ENCODE data around the gene KATNB1.
"Not testable (repeated sequence)": the region's sequence is repeated elsewhere in the genome, so short reads cannot be mapped to it uniquely, and the experiment has no call there.

KATNB1 gene

GRCh38 chr16:57708168-57708567 is 27.4 kb upstream of the KATNB1 start:
- H3K4me2 ChIP-seq (ENCODE audit: low read length) = no peak overlapping the region
- no peak overlapping the region for H3K4me3 ChIP-seq (ENCODE audit: low read length)
- H3K9me3 ChIP-seq (ENCODE audit: control insufficient read depth, insufficient read depth, low read length) = no peaks in the 10 kb centered on the region
- no peaks in the 10 kb centered on the region for H4K20me1 ChIP-seq (ENCODE audit: control insufficient read depth, insufficient read depth, low read depth, low read length)
- no peaks in the 10 kb centered on the region for H3K36me3 ChIP-seq (ENCODE audit: control insufficient read depth, low read length)
- TF ChIP-seq CTCF (IDR thresholded peaks at IDR 0.05; ENCODE audit: low read depth, low read length, poor library complexity, severe bottlenecking) = no peak
- TF ChIP-seq EZH2phosphoT487 (IDR thresholded peaks at IDR 0.05; ENCODE audit: borderline replicate concordance, low read length) = no peak
- H3K79me2 ChIP-seq (ENCODE audit: control insufficient read depth, low read length) = no peaks in the 10 kb centered on the region
- H3F3A ChIP-seq (ENCODE audit: control insufficient read depth, insufficient read depth) = no peaks in the 10 kb centered on the region
- H3K9me2 ChIP-seq (replicated peaks; ENCODE audit: control insufficient read depth, low read length) = no peaks in the 10 kb centered on the region
- H3K27me3 ChIP-seq (ENCODE audit: control insufficient read depth, low read length) = peaks cover 30% of the 10 kb centered on the region
- no peak overlapping the region for H3K27ac ChIP-seq (ENCODE audit: low read depth, low read length)
- H3K4me1 ChIP-seq (ENCODE audit: control insufficient read depth, low read length) = no peaks in the 10 kb centered on the region

GRCh38 chr16:57709663-57710062 is 25.9 kb upstream of the KATNB1 start:
- no peaks in the 10 kb centered on the region for H3K9me3 ChIP-seq (ENCODE audit: control insufficient read depth, insufficient read depth, low read length)
- TF ChIP-seq EZH2phosphoT487 (IDR thresholded peaks at IDR 0.05; ENCODE audit: borderline replicate concordance, low read length) (no peak), CTCF (IDR thresholded peaks at IDR 0.05; ENCODE audit: low read depth, low read length, poor library complexity, severe bottlenecking) (no peak)
- no peaks in the 10 kb centered on the region for H3K36me3 ChIP-seq (ENCODE audit: control insufficient read depth, low read length)
- no peak overlapping the region for H3K27ac ChIP-seq (ENCODE audit: low read depth, low read length)
- H3K4me1 ChIP-seq (ENCODE audit: control insufficient read depth, low read length) = no peaks in the 10 kb centered on the region
- H3F3A ChIP-seq (ENCODE audit: control insufficient read depth, insufficient read depth) = no peaks in the 10 kb centered on the region
- H3K79me2 ChIP-seq (ENCODE audit: control insufficient read depth, low read length) = no peaks in the 10 kb centered on the region
- H3K4me2 ChIP-seq (ENCODE audit: low read length) = no peak overlapping the region
- H3K27me3 ChIP-seq (ENCODE audit: control insufficient read depth, low read length) = peaks cover 40% of the 10 kb centered on the region
- no peak overlapping the region for H3K4me3 ChIP-seq (ENCODE audit: low read length)
- no peaks in the 10 kb centered on the region for H3K9me2 ChIP-seq (replicated peaks; ENCODE audit: control insufficient read depth, low read length)
- H4K20me1 ChIP-seq (ENCODE audit: control insufficient read depth, insufficient read depth, low read depth, low read length) = no peaks in the 10 kb centered on the region

- Histone ChIP-seq H3K27ac (ENCODE audit: low read depth, low read length) (no peak overlapping the region), H3K4me1 (ENCODE audit: control insufficient read depth, low read length) (no peaks in the 10 kb centered on the region), H3K9me2 (replicated peaks; ENCODE audit: control insufficient read depth, low read length) (no peaks in the 10 kb centered on the region), H3K4me3 (ENCODE audit: low read length) (no peak overlapping the region), H3K4me2 (ENCODE audit: low read length) (no peak overlapping the region), H4K20me1 (ENCODE audit: control insufficient read depth, insufficient read depth, low read depth, low read length) (no peaks in the 10 kb centered on the region), H3K36me3 (ENCODE audit: control insufficient read depth, low read length) (no peaks in the 10 kb centered on the region), H3F3A (ENCODE audit: control insufficient read depth, insufficient read depth) (no peaks in the 10 kb centered on the region), H3K79me2 (ENCODE audit: control insufficient read depth, low read length) (no peaks in the 10 kb centered on the region), H3K27me3 (ENCODE audit: control insufficient read depth, low read length) (peaks cover 46% of the 10 kb centered on the region), H3K9me3 (ENCODE audit: control insufficient read depth, insufficient read depth, low read length) (no peaks in the 10 kb centered on the region)
- TF ChIP-seq CTCF (IDR thresholded peaks at IDR 0.05; ENCODE audit: low read depth, low read length, poor library complexity, severe bottlenecking) (no peak), EZH2phosphoT487 (IDR thresholded peaks at IDR 0.05; ENCODE audit: borderline replicate concordance, low read length) (no peak)
Measured at GRCh38 chr16:57711346-57711745, 24.2 kb upstream of the KATNB1 start.

GRCh38 chr16:57711993-57712392 is 23.6 kb upstream of the KATNB1 start:
- Histone ChIP-seq H3K27ac (ENCODE audit: low read depth, low read length) (no peak overlapping the region), H3K4me2 (ENCODE audit: low read length) (no peak overlapping the region), H3K36me3 (ENCODE audit: control insufficient read depth, low read length) (no peaks in the 10 kb centered on the region), H3K4me1 (ENCODE audit: control insufficient read depth, low read length) (no peaks in the 10 kb centered on the region), H3K27me3 (ENCODE audit: control insufficient read depth, low read length) (peaks cover 49% of the 10 kb centered on the region), H3K4me3 (ENCODE audit: low read length) (no peak overlapping the region), H3K9me3 (ENCODE audit: control insufficient read depth, insufficient read depth, low read length) (no peaks in the 10 kb centered on the region), H3K79me2 (ENCODE audit: control insufficient read depth, low read length) (no peaks in the 10 kb centered on the region), H3K9me2 (replicated peaks; ENCODE audit: control insufficient read depth, low read length) (no peaks in the 10 kb centered on the region), H4K20me1 (ENCODE audit: control insufficient read depth, insufficient read depth, low read depth, low read length) (no peaks in the 10 kb centered on the region), H3F3A (ENCODE audit: control insufficient read depth, insufficient read depth) (no peaks in the 10 kb centered on the region)
- TF ChIP-seq EZH2phosphoT487 (IDR thresholded peaks at IDR 0.05; ENCODE audit: borderline replicate concordance, low read length) = no peak

- H3K4me2 ChIP-seq (ENCODE audit: low read length); H3K9me2 ChIP-seq (replicated peaks; ENCODE audit: control insufficient read depth, low read length); H4K20me1 ChIP-seq (ENCODE audit: control insufficient read depth, insufficient read depth, low read depth, low read length); H3K79me2 ChIP-seq (ENCODE audit: control insufficient read depth, low read length); H3K27ac ChIP-seq (ENCODE audit: low read depth, low read length); H3K9me3 ChIP-seq (ENCODE audit: control insufficient read depth, insufficient read depth, low read length); H3F3A ChIP-seq (ENCODE audit: control insufficient read depth, insufficient read depth); H3K36me3 ChIP-seq (ENCODE audit: control insufficient read depth, low read length); H3K4me3 ChIP-seq (ENCODE audit: low read length); H3K4me1 ChIP-seq (ENCODE audit: control insufficient read depth, low read length): not testable (repeated sequence)
- H3K27me3 ChIP-seq (ENCODE audit: control insufficient read depth, low read length) = peaks cover 49% of the 10 kb centered on the region
Measured at GRCh38 chr16:57712569-57712968, 23.0 kb upstream of the KATNB1 start.
